HG02943 (cell line): ENCODE measurements around the gene UAP1L1.

Experiments
- ATAC-seq: cut with Tn5 transposase; IDR thresholded peaks from one replicate; pipeline ENCODE4 v1.9.1; 2021; ENCODE audit warnings: mild to moderate bottlenecking, low read depth, moderate library complexity; ENCODE audit not compliant: unreplicated experiment

UAP1L1 gene

DNA sequence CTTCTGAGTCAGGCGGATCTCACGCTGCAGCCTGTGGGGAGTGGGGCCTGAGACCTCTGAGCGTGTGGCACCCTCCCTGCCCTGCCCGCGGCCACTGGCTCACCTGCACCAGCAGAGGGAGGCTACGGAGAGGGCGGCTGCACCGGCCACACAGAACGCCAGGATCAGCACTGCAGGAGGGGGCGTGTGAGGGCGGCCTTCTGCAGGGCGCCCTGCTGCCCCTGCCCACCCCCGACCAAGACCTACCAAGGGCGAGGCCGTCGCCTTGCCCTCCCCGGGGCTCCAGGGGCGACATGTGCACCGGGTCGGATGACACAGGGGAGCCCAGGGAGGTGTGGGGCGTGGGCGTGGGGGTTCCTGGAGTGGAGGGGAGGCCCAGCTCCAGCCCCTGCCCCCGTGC is 36.7 kb upstream of the UAP1L1 start:
- ATAC-seq: no peak

DNA sequence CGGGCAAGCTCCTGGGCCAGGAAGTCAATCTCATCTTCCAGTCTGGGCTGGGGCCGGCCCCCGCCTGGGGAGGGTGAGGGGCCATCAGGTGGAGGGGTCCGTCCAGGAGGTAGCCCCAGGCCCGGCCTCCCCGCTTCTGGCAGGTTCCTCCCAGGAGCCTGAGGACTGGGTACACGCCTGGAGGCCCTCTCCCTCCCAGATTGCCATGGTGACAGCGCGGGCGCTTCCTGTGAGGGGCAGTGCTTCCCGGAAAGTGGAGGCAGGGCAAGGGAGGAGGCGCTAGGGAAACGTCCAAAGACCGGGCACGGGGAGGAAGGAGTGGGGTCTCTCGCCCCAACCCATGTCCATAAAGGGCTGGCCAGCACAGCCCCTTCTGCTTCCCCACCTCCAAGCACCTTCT is 36.2 kb upstream of the UAP1L1 start:
- ATAC-seq: no peak

DNA sequence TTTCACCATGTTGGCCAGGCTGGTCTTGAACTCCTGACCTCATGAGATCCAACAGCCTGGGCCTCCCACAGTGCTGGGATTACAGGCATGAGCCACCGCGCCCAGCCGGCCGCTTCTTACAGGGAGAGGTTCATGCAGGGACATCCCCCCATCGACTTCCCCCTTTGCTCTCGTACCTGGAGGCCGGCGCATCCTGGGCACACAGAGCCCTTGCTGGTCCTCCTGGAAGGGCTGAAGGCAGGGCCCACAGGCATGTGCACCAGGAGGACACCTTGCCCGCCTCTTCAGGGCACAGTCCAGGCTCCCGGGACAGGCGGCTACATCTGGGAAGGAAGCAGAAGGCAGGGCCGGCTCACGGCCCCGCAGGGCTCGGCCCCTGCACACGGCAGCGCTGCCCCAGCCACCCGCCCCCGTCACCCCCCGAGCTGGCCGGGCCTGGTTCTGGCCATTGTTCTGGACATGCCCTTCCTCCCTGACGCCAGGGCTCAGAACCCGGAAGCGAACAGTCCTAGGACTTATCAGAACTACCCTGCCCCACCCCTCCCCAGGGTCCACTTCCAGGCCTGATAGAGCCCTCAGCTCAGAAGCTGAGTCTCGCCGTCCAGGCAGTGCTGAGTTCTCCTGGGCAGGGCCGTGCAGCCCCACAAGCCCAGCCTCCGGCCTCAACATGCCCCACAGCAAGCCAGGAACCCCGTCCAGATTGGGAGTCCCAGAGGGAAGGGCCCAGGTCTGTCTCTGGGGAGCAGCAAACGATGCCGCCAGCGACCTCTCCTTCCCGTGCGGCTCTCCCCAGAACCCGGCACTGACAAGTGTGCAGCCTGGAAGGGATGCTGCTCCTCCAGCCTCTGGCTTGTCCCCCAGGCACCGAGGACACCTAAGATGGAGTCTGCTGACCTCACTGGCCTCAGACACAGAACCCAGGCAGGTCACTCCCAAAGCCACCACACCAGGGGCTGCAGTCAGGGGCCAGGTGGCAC is 34.3 kb upstream of the UAP1L1 start:
- ATAC-seq: no peak

DNA sequence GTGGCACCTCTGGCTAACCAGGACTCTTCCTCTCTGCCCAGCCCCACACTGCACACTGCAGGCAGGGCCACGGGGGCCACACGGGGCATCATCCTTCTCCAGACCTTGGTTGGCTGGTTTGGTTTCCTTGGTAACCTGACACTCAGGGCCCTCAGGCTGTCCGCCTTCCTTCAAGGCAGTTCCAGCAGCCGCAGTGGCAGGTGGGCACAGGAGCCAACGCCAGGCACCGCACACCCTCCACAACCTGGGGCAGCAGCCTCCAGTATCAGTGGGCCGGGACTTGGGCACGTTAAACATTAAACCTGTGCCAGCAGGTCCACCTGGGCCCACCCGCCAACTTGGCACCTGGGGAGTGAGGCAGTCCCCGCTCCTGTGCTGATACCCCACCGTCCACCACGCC is 33.3 kb upstream of the UAP1L1 start:
- no peak for ATAC-seq

DNA sequence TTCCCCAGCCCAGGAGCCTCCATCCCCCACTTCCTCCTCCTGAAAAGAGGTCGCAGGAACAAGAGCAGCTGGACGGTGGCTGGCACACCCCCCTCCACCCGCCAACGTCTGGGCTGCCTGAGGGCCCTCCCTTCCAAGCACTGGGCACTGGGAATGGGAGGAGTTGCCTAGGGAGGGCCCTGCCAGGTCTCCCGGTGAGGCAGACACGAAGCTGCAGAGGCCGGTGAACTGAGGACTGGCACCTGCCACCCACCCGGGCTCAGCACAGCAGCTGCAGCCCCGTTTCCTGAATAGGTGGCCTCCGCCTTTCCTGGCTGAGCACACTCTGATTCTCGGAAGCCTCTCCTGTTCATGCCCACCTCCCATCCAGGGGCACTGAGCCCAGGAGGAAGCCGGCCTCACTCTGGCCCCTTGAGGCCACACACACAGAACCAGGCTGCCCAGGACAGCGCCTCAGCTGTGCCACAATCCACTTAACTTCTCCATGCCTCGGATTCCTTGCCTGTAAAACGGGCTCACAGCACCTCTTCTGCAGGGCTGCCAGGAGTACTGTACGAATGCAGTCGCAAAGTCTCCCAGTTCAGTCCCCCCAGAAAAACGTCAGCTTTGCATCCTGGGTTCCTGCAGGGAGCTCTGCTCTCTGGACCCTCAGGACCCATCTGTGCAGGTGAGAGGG is 32.7 kb upstream of the UAP1L1 start:
- ATAC-seq: no peak

DNA sequence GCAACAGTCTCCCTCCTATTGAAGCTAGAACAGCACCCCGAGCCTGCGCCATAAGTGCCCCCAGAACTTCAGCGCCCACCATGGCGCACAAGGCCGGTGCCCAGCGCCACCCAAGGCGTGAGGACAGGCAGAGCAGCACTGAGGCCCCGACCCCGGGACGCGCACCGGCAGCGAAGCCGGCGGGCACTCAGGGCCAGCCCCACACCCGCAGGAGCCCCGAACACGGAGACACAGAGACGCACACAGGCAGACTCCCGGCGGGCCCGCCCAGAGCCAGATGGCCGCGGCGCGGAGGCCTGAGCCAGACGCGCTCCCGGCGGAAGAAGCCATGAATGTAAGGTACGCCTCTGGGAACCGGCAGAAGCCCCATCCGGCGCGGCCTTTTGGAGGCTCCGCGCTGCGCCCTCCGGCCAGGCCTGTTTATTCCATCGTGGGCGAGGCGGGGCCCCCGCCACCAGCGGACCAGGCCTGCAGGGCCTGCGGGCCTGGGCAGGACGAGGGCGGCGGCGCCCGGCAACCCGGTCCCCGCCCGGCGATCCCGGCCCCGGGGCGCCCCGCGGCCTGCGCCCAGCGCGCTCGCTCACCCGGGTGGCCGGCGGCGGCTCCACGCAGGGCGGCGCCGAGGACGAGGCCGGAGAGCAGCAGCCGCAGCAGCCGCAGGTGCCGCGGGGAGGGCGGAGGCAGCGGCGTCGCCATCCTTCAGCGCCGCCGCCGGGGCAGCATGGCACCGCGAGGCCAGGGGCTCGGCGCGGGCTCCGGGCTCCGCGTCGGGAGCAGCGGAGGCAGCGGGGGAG is 31.8 kb upstream of the UAP1L1 start:
- ATAC-seq: no peak

DNA sequence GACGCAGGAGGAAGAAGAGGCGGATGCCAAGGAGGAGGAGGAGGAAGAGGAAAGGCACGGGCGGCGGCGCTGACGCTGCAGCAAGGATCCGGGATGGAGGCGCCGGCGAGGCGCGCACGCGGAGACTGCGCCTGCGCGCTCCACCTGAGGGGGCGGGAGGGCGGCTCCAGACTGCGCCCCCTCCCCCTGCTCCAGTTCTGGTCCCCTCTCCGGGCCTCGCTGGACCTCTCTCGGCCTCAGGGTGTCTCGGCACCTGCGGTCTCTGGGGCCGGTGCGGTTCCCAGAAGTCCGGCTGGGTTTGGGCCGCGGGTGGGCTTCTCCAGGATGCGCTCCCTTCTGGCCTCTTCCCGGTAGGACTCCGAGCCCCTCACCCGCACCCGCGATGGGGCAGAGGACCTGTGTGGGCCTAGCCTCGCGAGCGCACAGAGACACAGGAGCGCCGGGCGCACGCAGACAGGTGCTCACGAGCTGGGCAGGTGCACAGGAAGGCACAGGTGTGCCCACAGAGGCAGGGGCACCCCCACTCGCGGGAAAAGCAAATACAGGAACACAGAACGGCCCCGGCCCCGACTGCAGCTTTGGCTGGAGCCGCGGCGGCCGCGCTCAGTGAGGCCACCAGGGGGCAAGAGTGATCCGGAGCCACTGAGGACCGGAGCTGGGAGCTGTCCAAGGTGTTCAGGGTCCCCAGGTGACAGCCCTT is 31.1 kb upstream of the UAP1L1 start, which contains the start of gene NPDC1:
Gene NPDC1 (minus strand): TSS at position 90 of the 700 bp plus-strand sequence. CDS start 188 bp downstream, outside the sequence.
- no peak for ATAC-seq

DNA sequence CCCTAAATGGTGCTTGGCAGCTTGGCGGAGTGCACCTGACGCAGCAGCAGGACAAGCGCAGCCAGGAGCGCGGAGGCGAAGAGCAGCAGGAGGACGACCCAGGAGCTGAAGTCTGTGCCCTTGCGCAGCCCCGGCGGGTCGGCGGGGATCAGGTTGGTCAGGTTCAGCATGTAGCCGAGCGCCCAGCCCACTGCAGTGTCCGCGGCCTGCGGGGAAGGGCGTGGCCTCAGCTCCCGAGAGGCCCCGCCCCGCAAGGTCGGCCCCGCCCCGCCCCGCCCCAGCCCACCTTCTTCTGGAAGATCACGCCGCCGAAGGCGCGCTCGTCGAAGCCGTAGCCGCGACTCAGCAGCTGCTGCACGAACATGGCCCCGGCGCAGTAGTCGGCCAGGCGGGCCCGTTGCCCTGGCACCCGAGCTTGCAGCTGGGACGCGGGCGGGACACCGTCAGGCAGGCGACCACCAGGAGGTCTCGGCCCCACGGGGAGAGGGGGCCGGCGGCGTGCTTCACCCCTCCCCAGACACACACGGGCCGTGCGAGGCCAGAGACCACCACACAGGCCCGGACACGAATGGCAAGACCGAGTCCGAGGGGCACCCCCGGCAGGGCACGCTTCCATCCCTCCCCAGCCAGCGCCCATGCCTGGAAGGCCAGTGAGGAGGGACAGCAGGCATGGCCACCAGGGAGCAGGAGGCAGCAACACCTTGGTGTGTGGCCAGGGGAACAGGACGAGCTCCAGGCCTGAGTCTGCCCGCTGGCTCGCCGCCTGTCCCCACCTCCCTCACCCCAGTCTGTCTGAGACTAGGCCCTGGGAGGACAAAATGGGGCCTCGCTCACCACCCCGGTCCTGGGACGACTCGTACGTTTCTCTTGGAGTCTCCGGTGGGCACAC is 28.4 kb upstream of the UAP1L1 start:
- ATAC-seq: no peak

DNA sequence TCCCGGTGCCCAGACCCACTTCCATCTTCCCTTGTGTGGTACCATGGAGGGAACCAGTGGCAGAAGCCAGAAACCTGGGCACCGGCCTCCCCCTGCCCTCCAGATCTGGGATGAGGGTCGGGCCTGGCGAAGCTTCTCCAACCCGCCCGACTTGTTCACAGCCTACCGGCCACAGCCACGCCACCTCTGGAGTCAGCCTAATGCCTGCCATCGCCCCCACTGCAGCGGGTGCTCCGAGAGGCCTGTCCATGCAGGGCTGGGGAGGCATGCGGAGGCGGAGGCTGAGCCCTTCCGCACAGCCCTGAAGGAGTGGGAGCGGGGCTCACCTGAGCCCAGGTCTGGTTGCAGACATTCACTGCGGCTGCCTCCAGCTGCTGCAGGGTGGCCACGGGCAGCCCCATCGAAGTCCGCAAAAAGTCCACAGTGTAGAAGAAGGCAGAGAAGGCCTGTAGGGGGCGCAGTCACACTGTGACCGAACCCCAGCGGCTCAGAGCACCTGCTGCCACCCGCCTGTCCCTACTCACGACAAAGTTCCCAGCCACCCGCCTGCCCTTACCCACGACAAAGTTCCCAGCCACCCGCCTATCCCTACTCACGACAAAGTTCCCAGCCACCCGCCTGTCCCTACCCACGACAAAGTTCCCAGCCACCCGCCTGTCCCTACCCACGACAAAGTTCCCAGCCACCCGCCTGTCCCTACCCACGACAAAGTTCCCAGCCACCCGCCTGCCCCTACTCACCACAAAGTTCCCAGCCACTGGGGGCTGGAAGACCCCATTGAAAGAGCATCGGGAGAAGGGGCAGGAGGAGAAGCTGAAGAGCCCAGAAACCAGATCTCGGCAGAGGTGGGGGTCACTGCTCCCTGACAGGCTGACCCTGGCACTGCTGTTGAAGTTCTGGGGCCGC is 27.5 kb upstream of the UAP1L1 start:
- no peak for ATAC-seq

DNA sequence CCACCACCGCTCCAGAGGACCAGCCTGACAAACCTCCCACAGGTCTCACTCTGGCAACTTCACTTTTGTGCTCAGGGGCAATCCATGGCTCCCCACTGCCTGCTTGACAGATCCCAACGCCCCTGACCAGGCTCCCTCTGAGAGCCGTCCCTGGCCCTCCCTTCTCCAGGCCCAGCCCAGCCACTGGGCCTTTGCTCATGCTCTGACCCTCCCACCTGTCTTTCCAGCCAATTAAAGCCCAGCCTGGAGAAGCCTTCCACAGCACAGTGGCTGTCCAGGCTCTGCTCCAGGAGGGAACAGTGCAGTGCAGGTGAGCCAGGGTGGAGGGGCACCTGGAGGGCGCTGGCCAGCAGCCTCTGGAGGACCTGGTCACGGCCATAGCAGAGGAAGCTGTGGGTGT is 26.7 kb upstream of the UAP1L1 start:
- ATAC-seq: no peak

DNA sequence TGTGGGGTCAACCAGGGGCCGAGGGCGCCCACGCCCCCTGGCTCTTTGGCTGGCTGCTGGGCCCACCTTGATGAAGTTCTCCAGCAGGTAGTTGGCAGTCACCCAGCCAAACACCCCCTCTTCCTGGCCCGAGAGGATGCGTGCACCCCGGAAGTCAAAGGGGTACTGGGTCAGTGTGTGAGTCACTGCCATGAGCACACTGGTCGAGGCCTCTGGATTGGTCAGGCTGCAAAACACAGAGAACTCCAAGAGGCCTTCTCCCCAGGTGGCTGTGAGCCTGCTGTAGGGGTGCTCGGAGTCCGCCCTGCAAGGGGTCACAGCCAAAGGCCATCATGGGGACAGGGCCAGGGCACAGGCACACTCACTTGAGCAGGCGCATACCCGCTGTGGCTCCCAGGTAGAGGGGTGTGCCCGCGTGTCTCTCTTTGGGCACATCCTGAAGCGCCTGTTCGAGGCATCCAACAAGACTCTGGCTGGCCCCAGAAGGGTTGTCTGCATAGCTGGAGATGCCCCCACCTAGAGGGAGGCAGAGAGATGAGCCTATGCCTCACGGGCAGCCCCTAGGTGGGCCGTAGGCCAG is 26.1 kb upstream of the UAP1L1 start:
- ATAC-seq: no peak

DNA sequence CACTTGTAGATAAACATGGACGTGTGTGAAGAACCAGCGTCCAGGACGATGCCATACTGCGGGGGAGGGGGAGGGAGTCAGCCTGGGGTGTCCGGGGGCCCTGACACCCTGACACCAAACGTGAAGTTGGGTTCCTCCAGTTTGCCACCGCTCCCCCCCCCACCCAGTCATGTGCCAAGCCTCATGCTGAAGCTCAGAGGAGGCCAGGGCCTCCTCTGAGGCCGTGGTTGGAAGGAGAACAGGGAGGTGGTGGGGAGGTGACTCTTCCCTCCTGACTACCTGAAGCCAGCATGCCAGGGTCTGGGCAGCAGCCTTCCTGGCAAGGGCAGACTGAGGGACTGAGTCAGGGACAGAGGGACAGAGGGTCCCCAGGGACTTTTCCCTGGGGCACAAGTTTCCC is 25.0 kb upstream of the UAP1L1 start:
- no peak for ATAC-seq

DNA sequence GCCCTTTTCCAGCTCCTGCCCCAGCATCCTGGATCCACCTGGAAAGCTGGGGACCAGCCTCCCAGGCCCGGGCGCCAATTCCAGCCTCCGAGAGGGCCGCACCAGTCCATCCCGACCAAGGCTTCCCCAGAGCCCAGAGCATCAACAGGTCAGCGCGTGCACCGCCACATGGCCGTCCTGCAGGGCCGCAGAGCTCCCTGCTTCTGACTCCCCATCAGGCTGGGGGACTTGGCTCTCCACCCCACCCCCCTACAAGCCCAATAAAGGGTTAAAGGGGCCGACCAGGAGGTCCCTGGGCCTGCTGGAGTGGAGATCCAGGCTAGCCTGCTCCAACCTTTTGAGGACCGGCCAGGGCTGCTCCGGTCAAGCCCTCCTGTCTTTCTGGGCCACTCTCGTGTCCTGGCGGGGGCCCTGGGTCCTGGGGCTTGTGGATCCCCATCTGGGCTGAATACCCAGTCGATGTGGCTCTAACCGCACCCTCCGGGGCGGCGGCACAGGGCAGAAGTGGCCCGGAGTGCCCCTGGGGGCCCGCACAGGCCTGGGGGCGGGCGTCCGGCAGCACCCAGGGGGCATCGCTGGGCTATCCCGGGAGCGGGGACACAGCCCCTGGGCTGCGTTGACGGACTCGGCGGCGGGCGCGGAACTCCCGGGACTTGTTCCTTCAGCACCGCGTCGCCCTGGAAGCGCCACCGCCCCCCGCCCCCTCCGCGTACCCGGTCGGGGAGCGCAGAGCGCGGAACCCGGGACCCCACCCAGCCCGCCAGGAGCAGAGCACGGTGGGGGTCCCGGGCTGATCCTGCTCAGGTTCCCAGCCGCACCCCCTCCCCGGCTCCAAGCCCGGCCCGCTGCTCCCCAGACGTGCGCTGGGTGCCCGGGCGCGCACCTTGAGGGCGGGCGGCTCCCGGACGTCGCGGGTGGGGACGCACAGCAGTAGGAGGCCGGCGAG is 24.0 kb upstream of the UAP1L1 start:
- ATAC-seq: no peak

DNA sequence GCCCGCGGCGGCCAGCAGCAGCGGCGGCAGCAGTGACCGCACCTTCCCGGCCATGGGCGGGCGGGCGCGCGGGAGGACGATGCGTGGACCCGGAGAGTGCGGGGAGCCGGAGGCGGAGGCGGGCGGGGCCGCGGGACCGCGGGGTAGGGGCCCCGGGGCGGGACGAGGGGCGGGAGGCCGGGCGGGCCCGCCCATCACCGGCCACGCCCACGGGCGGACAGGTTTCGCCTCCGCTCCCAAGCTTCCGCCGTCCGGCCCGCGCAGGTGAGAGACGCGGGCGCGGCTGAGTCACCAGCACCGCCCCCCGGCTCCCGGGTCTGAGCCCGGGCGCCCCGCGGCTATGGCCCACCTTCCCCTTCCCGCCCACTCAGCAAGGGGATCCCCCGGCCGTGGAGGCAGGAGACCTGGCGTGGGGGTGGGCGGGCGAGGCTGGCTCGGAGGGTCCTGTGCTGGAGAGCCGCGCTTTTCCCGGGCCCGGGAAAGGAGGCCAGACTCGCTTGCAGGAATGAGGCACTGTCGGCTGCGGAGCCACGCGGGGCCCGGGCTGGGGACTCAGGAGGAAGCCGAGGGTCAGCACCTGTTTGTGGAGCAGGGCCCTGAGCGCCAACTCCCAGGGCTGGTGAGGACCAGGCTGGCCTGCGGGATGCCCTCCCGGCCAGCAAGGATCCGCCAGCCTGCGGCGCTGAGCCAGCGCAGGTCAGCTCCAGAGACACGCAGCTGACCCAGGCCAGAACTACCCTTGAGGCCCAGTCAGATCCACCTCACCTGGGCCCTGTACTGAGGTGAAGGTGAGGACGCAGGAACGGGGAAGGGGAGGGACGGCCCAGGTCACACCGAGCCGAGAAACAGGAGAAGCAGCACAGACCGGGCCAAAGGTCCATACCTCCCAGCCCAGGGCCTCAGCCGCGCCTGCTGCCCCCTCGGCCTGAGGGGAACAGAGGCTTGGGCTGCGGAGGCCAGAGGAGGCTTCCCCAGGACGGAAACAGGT is 23.1 kb upstream of the UAP1L1 start, which contains the start of gene ENTPD2:
Gene ENTPD2 (minus strand): TSS at position 118 of the 988 bp plus-strand sequence. CDS start 64 bp downstream, at position 54.
- no peak for ATAC-seq

DNA sequence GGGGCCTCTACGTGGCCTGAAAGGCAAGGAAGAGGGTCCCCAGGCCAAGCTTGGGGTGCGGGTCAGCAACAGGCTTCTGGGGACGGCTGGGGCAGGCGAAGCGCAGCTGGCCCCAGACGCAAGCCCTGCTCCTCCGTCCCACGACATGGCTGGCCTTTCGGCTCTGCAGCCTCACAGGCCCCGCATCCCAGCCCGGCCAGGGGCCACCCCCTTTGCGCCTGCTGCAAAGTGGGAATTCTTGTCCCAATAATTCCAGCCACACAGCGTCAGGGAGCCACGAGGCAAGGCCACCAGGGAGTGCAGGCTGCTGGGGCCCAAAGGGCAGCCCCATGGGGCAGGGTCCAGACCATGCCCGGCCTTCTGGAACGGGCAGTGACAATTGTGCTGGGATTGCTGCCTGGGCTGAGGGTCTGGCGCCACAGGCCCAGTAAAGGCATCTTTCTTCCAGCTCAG is 22.4 kb upstream of the UAP1L1 start:
- no peak for ATAC-seq
